Hematopoietic multipotent progenitor cell treated with erythropoietin and hydrocortisone succinate and interleukin-3 and kit ligand, for 6 days (in vitro differentiated cells): Measurements from ENCODE around the gene POGLUT2.
"Not testable (repeated sequence)": the region's sequence is repeated elsewhere in the genome, so short reads cannot be mapped to it uniquely, and the experiment has no call there.

Experiments used
- DNase-seq: peaks from one replicate; pipeline ENCODE4 v3.0.0-alpha.2; 2015

POGLUT2 gene

GRCh38 chr13:102800145-102801041, 1.6 kb upstream of the POGLUT2 start:
- DNase-seq = peak; percentile 89

DNA sequence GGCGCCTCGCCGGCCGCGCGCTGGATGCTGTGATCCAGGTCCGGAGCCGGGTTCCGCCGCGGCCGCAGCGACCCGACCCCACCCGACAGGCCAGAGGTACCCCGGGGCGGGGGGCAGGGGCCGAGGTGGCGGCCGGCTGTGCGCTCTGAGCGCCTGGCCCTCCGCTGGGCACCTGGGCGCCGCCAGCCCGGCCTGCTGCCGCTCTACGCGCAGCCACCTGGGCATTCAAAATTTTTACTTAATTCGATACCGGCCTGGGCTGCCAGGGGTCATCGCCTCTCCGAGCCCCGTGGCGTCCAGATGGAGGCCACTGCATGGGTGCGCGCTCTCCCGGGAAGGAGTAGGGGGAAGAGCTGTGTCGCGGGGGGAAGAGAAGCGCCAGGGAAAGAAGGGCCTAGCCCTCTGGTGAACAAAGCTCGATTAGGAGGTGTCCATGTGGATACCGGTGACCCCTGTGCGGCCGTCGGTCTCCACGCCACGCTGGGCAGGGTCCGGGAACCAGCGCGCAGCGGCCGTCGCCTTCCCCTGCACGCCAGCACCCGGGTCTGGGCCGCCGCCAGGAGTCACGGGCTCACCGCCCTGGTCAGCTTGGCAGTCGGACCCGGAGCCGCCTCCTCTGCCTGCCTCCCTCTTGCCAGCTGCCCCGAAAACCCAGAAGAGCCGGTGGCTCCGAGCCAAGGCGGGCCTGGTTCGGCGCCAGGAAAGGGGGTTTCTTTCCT, 809 bp upstream of the POGLUT2 start:
- DNase-seq = no peak

- no peak for DNase-seq
These were observed 5.0 kb downstream of the POGLUT2 start for GRCh38 chr13:102793611-102794355.

DNA sequence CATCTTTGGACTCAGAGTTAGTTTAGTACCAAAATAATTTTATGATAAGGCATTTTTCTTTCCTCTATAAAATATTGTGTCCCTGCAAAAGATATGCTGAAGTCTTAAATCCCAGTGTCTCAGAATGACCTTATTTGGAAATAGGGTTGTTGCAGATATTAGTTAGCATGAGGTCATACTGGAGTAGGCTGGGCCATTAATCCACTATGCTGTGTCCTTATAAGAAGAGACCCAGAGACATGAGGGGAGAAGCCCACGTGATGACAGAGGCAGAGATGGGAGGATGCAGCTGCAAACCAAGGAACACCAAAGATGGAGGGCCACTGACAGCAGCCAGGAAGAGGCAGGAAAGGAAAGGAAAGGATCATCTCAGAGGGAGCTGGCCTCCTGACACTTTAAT, 6.4 kb downstream of the POGLUT2 start:
- no peak for DNase-seq

DNA sequence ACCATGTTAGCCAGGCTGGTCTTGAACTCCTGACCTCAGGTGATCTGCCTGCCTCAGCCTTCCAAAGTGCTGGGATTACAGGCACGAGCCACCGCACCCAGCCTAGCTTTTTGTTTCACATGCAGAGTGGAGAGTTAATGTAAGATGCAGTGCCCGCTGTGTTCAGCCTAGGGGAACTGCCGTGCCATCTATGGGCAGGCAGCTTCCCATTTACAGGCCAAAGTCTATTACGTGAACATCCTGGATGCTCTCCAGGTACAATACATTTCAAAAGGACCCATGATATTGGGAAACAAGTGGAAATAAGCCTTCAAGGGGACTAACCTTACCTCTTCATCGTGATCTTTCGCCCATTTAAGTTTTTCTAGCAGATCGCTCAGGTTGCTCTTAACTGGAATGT, 10.1 kb downstream of the POGLUT2 start:
- DNase-seq = no peak

- no peak for DNase-seq
These were observed 14.3 kb downstream of the POGLUT2 start for GRCh38 chr13:102784483-102784882.

GRCh38 chr13:102781591-102781990, 17.2 kb downstream of the POGLUT2 start:
- DNase-seq = no peak

GRCh38 chr13:102780656-102781055, 18.1 kb downstream of the POGLUT2 start:
- DNase-seq = not testable (repeated sequence)

DNA sequence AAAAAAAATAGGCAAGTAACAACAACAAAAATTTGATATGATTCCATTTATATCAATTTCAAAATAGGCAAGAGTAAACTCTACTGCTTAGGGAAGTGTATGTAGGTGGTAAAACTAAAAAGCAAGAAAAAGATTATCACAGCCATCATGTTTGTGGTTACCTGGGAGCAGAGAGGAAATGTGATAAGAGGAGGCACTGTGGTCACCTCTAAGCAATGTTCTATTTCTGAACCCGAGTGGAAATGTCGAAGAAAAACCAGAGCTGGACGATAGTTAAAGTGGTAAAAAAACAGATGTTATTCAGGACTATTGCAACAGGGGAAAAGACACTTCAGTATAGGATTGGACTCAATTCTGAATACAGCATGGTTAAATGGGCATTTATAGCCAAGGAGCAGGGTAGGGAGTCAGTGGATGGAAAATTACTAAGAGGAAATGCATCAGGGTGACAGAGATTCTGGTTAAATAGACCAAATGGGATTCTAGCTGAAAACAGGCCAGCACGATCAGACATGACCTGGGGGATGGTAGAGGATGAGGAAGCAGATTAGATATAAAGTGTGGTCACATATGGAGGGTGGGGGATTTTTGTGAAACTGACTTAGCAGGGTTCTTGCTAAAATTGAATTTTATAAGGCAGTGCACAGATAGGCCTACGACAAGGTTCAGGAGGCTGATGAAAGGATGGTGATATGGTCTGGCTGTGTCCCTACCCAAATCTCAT, 19.2 kb downstream of the POGLUT2 start:
- peak; percentile 78 for DNase-seq

DNA sequence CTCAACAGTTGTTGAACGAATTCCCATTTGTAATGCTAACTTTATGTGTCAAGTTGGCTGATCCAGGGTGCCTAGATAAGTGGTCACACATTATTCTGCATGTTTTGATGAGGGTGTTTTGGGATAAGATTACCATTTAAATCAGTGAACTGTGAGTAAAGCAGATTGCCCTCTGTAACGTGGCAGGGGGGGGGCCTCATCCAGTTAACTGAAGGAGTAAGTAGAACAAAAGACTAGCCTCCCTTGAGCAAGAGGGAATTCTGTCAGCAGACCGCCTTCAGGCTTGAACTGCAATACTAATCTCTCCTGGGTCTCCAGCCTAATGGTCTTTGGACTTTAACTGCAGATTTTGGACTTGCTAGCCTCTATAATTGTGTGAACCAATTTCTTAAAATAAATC, 21.0 kb downstream of the POGLUT2 start:
- no peak for DNase-seq

DNA sequence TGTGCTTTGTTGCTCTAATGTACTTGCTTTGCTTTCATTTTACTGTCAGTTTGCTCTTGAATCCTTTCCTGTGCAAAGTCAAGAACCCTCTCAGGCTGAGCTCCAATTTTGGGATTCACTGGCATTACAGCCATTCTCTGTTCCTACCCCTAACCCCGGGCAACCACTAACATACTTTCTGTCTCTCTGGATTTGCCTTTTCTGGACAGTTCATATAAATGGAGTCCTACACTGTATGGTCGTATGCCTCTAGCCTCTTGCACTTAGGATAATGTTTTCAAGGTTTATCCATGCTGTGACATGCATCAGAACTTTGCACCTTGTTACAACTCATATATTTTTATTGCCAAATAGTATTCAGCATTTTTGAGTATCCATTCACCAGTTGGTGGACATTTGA, 22.5 kb downstream of the POGLUT2 start:
- no peak for DNase-seq

DNA sequence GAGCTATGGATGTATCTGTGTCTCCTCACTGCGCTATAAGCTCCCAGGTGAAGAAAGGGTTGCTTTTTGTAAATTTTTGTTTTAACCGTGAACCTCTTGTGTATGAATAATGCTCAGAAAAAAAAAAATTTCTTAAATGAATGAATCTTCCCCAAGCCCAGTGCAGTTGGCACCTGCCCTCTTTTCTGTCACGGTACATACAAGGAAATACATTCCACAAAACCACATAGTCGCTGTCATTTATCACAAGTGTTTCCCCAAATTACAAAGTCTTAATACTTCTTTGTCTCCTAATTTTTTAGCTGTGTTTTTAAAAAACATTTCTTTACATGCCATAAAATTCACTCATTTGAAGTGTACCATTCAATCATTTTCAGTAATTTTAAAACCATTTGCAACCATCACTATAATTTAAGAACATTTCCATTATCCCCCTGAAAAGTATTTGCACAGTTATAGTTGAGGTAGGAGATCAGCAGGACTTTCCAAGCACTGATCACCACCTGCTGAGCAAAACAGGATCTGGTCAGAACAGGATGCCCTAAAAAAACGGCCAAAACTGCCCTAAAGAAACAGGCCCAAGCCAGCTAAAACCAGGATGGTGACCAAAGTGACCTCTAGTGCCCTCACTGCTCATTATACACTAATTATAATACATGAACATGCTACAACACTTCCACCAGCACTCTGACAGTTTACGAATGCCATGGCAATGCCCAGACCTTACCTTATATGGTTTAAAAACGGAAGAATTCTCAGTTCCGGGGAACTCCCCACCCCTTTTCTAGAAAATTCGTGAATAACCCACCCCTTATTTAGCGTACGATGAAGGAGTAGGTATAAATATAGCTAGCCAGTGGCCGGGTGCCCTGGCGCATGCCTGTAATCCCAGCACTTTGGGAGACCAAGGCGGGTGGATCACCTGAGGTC, 23.9 kb downstream of the POGLUT2 start:
- DNase-seq = peak; percentile 40

DNA sequence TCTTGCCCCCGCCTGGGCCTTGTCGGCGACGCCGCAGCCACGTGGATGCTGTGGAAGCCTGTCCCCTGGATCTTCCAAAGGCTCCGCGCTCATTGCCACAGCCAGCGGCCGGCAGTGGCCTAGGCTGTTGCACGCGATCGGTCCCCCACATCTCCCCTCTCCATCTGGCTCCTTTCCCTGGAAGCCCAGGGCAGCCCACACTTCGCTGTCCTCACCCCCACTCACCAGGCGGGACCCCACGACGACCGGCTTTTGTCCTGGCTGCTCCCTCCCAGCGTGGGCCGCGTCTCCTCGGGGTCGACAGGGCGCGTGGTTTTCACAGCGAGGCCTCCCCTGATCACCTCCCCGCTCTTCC, 24.6 kb downstream of the POGLUT2 start:
- DNase-seq = no peak

DNA sequence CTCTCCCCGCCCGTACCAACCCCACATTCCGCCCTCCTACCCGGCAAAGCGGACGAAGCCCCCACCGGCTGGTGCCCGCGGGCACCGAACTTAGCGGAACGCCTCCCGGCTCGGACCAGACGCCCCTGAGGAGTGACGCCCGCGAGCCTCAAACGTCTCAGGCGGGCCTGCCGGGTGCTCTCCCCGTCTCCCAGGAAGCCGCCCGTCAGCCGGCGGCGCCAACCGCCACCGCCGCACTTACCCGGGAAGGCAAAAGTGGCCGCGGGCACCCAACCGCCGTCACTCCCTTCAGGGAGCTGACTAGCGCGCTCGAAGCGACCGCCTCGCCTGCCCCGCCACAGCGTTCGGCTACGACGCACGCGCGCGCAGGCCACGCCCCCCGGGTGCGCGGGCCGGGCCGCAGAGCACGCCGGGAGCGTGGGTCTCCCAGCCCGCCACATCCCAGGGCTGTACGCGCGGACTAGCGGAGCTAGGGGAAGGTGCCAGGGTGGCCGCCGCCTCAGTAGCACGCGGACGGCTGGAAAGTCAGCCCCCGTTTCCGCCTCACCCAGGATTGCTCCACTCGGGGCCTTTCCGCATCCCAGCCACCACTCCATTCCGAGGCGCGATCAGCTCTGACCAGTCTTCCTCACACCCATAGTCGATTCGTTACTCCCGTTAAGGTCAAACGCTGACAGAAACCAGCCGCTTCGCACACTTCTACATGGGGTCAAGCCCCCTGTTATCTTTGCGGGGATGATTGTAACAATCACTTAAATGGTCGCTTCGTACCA, 25.1 kb downstream of the POGLUT2 start, which contains the start of gene TEX30:
Gene TEX30 (minus strand): TSS at position 346 of the 773 bp plus-strand sequence. CDS start 3,760 bp downstream, outside the sequence.
- peak; percentile 88 for DNase-seq

DNA sequence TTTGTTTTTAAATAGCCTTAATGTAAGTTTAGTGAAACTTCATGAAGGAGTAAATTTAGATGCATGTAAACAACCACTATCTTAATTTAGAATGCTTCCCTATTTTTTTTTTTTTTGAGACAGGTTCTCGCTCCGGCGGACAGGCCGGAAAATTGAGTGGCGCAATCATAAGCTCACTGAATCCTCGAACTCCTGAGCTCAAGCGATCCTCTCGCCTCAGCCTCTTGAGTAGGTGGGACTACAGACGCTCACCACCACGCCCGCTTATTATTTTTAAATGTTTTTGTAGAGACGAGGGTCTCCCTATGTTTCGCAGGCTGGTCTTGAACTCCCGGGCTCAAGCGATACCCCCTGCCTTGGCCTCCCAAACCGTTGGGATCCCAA, 26.7 kb downstream of the POGLUT2 start:
- DNase-seq = no peak

DNA sequence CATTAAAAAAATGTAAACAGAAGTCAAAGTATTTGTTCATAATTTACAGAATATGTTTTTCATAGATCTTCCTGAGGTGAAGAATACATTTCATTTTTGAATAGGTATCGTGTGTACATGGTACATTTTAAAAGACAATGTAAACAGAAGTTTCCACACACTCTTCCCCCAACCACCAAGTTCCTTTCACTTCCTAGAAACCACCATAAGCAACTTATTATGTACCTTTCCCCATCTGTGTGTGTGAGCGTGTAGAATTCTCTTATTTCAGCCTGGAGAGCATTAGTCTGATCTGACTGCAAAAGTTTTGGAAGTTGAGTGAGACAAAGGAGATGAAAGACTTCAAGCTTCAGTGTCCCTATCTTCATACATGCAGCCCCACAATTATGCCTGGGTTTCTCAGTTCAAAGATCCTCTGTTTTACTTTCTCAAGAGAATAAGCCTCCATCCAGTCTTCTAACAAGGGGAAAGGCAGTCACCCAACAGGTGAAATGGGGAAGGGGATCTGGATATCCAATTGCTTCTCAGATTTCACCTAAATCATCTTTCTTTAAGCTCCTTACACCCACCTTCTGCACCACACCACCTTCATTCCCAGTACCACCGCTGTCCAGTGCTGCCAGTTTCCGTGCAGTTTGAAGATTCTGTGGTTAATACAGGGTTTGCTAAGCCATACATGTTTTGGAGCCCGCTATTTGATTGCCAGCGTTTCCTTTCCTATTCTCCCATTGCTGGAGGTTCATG, 27.3 kb downstream of the POGLUT2 start:
- DNase-seq = peak; percentile 36

DNA sequence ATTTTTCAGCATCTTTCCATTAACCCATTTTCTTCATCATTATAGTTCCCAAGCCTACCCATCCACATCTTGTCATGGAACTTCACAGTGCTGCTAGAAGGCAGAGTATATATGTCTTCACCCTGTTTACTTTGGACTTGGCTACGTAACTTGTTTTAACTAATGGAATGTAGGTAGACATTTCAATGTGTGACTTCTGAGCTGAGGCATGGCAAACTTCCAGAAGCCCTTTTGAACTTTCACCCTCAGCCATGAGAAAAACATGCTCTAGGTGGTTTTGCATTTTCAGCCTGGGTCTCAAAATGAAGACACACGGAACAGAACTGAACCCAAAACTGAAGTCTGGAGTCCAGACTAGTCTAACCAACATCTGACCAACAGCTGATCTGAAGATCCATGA, 28.3 kb downstream of the POGLUT2 start:
- DNase-seq = no peak

- DNase-seq = peak; percentile 33
These were observed 29.1 kb downstream of the POGLUT2 start for GRCh38 chr13:102769679-102770078.

GRCh38 chr13:102768909-102769308, 29.9 kb downstream of the POGLUT2 start:
- DNase-seq = no peak

- DNase-seq = no peak
These were observed 35.0 kb downstream of the POGLUT2 start for GRCh38 chr13:102763741-102764140.
